ENCODE results near the gene C1orf35.

Gene C1orf35

GRCh38 chr1:228147151-228147693 lies 44.1 kb upstream of the C1orf35 start:
- no peaks in the 10 kb centered on the region for H3K9me3 ChIP-seq (ENCODE audit: low read length)
- no peak overlapping the region for H3K27ac ChIP-seq (ENCODE audit: low read depth, low read length)
- H3K4me3 ChIP-seq (ENCODE audit: low read depth in 1 of 2, low read length in 2 of 2): no peak overlapping the region
- H3K9ac ChIP-seq (ENCODE audit: low read length): no peak overlapping the region
- no peaks in the 10 kb centered on the region for H3K27me3 ChIP-seq (ENCODE audit: control insufficient read depth in 1 of 2, insufficient read depth in 2 of 2, low read length in 2 of 2)
- H3K4me1 ChIP-seq (ENCODE audit: insufficient read depth, low read length): peaks cover 55% of the 10 kb centered on the region
- peaks cover 12% of the 10 kb centered on the region for H3K36me3 ChIP-seq (ENCODE audit: insufficient read depth, low read length)

DNA sequence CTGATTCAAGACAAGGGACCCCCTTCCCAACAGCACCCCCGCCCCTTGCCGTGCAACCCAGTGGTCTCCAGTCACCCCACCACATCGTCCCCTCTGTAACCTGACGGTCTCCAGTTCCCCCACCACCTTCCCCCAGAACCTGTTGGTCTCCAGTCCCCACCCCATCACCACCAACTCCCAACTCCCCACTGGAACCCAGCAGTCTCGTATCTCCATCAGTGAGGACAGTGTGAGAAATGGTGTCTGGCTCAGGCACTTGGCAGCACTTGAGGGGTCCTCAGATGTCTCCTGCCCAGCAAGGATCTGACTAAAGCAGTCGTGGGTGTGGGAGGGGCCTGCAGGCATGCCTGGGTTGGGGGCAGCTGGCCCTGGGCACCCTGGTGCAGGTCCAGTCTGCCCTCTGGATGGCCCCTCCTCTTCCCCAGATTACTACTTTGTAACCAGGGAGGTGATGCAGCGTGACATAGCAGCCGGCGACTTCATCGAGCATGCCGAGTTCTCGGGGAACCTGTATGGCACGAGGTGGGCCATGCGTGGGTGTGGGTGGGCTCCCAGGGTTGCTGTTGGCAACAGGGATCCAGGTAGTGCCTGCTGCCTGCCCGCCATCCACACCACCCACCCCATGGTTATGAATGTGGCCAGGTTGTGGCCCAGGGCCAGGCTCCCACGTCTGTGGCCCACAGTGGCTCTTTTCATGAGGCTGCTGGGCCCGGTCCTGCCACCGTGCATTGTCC lies 43.5 kb upstream of the C1orf35 start:
- H3K9ac ChIP-seq (ENCODE audit: low read length): no peak overlapping the region
- no peak overlapping the region for H3K4me3 ChIP-seq (ENCODE audit: low read depth in 1 of 2, low read length in 2 of 2)
- H3K27ac ChIP-seq (ENCODE audit: low read depth, low read length): no peak overlapping the region
- peaks cover 17% of the 10 kb centered on the region for H3K36me3 ChIP-seq (ENCODE audit: insufficient read depth, low read length)
- H3K9me3 ChIP-seq (ENCODE audit: low read length): no peaks in the 10 kb centered on the region
- H3K4me1 ChIP-seq (ENCODE audit: insufficient read depth, low read length): peaks cover 55% of the 10 kb centered on the region
- no peaks in the 10 kb centered on the region for H3K27me3 ChIP-seq (ENCODE audit: control insufficient read depth in 1 of 2, insufficient read depth in 2 of 2, low read length in 2 of 2)

- Histone ChIP-seq H3K36me3 (ENCODE audit: insufficient read depth, low read length) (peaks cover 17% of the 10 kb centered on the region), H3K27ac (ENCODE audit: low read depth, low read length) (no peak overlapping the region), H3K4me1 (ENCODE audit: insufficient read depth, low read length) (peaks cover 55% of the 10 kb centered on the region)
Measured at GRCh38 chr1:228145463-228146416, 42.6 kb upstream of the C1orf35 start.

DNA sequence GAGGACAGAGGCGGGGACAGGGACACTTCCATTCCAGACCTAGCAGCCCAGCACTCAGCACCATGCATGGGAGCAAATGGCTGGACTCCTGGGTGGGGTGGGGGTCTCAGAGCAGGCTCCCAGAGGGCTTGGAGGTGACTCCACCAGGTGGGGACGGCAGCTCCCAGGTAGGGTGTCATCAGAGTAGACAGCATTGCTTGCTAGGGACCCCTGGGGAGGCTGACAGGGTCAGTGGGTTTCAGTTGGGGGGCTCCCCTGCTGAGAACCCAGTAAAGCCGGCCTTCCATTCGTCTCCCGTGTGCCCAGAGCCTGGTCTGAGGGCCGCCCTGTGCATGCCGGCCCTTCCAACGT lies 41.8 kb upstream of the C1orf35 start:
- Histone ChIP-seq H3K27me3 (ENCODE audit: control insufficient read depth in 1 of 2, insufficient read depth in 2 of 2, low read length in 2 of 2) (no peaks in the 10 kb centered on the region), H3K4me1 (ENCODE audit: insufficient read depth, low read length) (peaks cover 49% of the 10 kb centered on the region), H3K4me3 (ENCODE audit: low read depth in 1 of 2, low read length in 2 of 2) (no peak overlapping the region), H3K36me3 (ENCODE audit: insufficient read depth, low read length) (peaks cover 17% of the 10 kb centered on the region), H3K9me3 (ENCODE audit: low read length) (no peaks in the 10 kb centered on the region), H3K27ac (ENCODE audit: low read depth, low read length) (no peak overlapping the region), H3K9ac (ENCODE audit: low read length) (no peak overlapping the region)

More at GRCh38 chr1:228145463-228146416, 42.6 kb upstream of the C1orf35 start:
- no peaks in the 10 kb centered on the region for H3K9me3 ChIP-seq (ENCODE audit: low read length)
- H3K9ac ChIP-seq (ENCODE audit: low read length): no peak overlapping the region
- H3K4me3 ChIP-seq (ENCODE audit: low read depth in 1 of 2, low read length in 2 of 2): no peak overlapping the region
- no peaks in the 10 kb centered on the region for H3K27me3 ChIP-seq (ENCODE audit: control insufficient read depth in 1 of 2, insufficient read depth in 2 of 2, low read length in 2 of 2)

- peaks cover 43% of the 10 kb centered on the region for H3K4me1 ChIP-seq (ENCODE audit: insufficient read depth, low read length)
- H3K4me3 ChIP-seq (ENCODE audit: low read depth in 1 of 2, low read length in 2 of 2): no peak overlapping the region
- H3K9me3 ChIP-seq (ENCODE audit: low read length): no peaks in the 10 kb centered on the region
- peaks cover 17% of the 10 kb centered on the region for H3K36me3 ChIP-seq (ENCODE audit: insufficient read depth, low read length)
- H3K27me3 ChIP-seq (ENCODE audit: control insufficient read depth in 1 of 2, insufficient read depth in 2 of 2, low read length in 2 of 2): no peaks in the 10 kb centered on the region
- H3K9ac ChIP-seq (ENCODE audit: low read length): no peak overlapping the region
- no peak overlapping the region for H3K27ac ChIP-seq (ENCODE audit: low read depth, low read length)
Measured at GRCh38 chr1:228144193-228144992, 41.3 kb upstream of the C1orf35 start.

- Histone ChIP-seq H3K27me3 (ENCODE audit: control insufficient read depth in 1 of 2, insufficient read depth in 2 of 2, low read length in 2 of 2) (no peaks in the 10 kb centered on the region), H3K27ac (ENCODE audit: low read depth, low read length) (no peak overlapping the region), H3K9ac (ENCODE audit: low read length) (no peak overlapping the region), H3K36me3 (ENCODE audit: insufficient read depth, low read length) (peaks cover 17% of the 10 kb centered on the region), H3K4me1 (ENCODE audit: insufficient read depth, low read length) (peaks cover 35% of the 10 kb centered on the region), H3K4me3 (ENCODE audit: low read depth in 1 of 2, low read length in 2 of 2) (no peak overlapping the region), H3K9me3 (ENCODE audit: low read length) (no peaks in the 10 kb centered on the region)
Measured at GRCh38 chr1:228143480-228144192, 40.5 kb upstream of the C1orf35 start.

DNA sequence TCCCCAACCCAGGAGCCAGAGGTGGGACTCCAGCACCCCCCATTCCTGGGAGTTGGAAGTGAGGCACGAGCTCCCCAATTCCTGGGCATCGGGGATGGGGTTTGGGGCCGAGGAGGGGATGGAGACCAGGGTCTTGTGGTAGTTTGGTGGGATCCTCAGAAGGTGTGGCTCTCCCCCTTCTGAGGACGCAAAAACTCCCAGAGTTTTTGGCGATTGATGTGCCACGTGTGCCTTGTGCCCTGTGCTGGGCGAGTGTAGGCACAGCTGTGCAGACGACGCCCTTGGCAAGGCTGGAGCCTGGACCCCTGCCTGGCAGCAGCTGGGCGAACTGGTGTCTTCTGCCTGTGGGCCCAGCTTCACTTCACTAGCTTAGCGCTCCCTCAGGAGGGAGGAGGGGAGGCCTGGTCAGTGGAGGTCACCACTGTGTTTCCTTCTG lies 39.6 kb upstream of the C1orf35 start:
- H3K27ac ChIP-seq (ENCODE audit: low read depth, low read length): no peak overlapping the region
- H3K9me3 ChIP-seq (ENCODE audit: low read length): no peaks in the 10 kb centered on the region
- H3K4me1 ChIP-seq (ENCODE audit: insufficient read depth, low read length): peaks cover 28% of the 10 kb centered on the region
- peaks cover 15% of the 10 kb centered on the region for H3K36me3 ChIP-seq (ENCODE audit: insufficient read depth, low read length)
- no peak overlapping the region for H3K4me3 ChIP-seq (ENCODE audit: low read depth in 1 of 2, low read length in 2 of 2)
- no peaks in the 10 kb centered on the region for H3K27me3 ChIP-seq (ENCODE audit: control insufficient read depth in 1 of 2, insufficient read depth in 2 of 2, low read length in 2 of 2)
- H3K9ac ChIP-seq (ENCODE audit: low read length): no peak overlapping the region

DNA sequence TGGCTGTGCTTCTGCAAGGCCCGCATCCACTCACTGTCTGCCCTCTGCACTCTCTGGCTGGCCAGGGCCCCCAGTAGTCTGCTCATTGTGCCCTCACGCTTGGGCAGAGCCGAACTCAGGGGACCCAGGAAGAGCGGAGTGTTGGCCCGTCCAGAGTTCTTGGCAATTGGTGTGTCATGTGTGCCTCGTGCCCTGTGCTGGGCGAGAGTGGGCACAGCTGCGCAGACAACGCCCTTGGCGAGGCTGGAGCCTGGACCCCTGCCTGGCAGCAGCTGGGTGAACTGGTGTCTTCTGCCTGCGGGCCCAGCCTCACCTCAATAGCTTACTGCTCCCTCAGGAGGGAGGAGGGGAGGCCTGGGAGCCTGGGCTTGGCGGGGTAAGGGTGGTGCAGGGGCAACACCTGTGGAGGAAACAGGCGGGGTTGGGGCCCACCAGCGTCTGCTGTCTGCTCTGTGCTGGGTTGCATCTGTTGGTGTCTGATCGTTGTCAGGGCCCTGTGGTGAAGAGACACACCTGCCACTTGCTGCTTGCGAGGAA lies 39.1 kb upstream of the C1orf35 start:
- peaks cover 28% of the 10 kb centered on the region for H3K4me1 ChIP-seq (ENCODE audit: insufficient read depth, low read length)
- peak overlapping the region in 1 of 2 donors; percentile 73 for H3K4me3 ChIP-seq (ENCODE audit: low read depth in 1 of 2, low read length in 2 of 2)
- H3K27me3 ChIP-seq (ENCODE audit: control insufficient read depth in 1 of 2, insufficient read depth in 2 of 2, low read length in 2 of 2): no peaks in the 10 kb centered on the region
- no peak overlapping the region for H3K9ac ChIP-seq (ENCODE audit: low read length)
- H3K27ac ChIP-seq (ENCODE audit: low read depth, low read length): no peak overlapping the region
- peaks cover 12% of the 10 kb centered on the region for H3K36me3 ChIP-seq (ENCODE audit: insufficient read depth, low read length)
- H3K9me3 ChIP-seq (ENCODE audit: low read length): no peaks in the 10 kb centered on the region

- H3K36me3 ChIP-seq (ENCODE audit: insufficient read depth, low read length): peaks cover 12% of the 10 kb centered on the region
- H3K4me1 ChIP-seq (ENCODE audit: insufficient read depth, low read length): peaks cover 28% of the 10 kb centered on the region
- no peaks in the 10 kb centered on the region for H3K9me3 ChIP-seq (ENCODE audit: low read length)
- peak overlapping the region; percentile 84 for H3K27ac ChIP-seq (ENCODE audit: low read depth, low read length)
- H3K9ac ChIP-seq (ENCODE audit: low read length): peak overlapping the region; percentile 84
- peak overlapping the region; percentile 61 to 73 for H3K4me3 ChIP-seq (ENCODE audit: low read depth in 1 of 2, low read length in 2 of 2)
- no peaks in the 10 kb centered on the region for H3K27me3 ChIP-seq (ENCODE audit: control insufficient read depth in 1 of 2, insufficient read depth in 2 of 2, low read length in 2 of 2)
Measured at GRCh38 chr1:228141226-228142044, 38.3 kb upstream of the C1orf35 start.
